ENCODE measurements around the gene DNAH6.

The DNAH6 gene

GRCh38 chr2:84836215-84836614 is 319.9 kb downstream of the DNAH6 start:
- DNase-seq (ENCODE audit: low spot score) = no peak

- DNase-seq (ENCODE audit: low spot score) = no peak
These were observed 322.3 kb downstream of the DNAH6 start for GRCh38 chr2:84838434-84839145.

- no peak for DNase-seq (ENCODE audit: low spot score)
These were observed 323.6 kb downstream of the DNAH6 start for GRCh38 chr2:84839851-84840250.

- no peak for DNase-seq (ENCODE audit: low spot score)
These were observed 324.0 kb downstream of the DNAH6 start for GRCh38 chr2:84840306-84840705.

GRCh38 chr2:84841577-84841976 is 325.3 kb downstream of the DNAH6 start:
- peak; percentile 30 for DNase-seq (ENCODE audit: low spot score)

- no peak for DNase-seq (ENCODE audit: low spot score)
These were observed 327.8 kb downstream of the DNAH6 start for GRCh38 chr2:84844141-84844540.

- peak; percentile 84 for DNase-seq (ENCODE audit: low spot score)
These were observed 329.9 kb downstream of the DNAH6 start for GRCh38 chr2:84846041-84846663.

- DNase-seq (ENCODE audit: low spot score) = no peak
These were observed 330.4 kb downstream of the DNAH6 start for GRCh38 chr2:84846741-84847142.

- no peak for DNase-seq (ENCODE audit: low spot score)
These were observed 331.2 kb downstream of the DNAH6 start for GRCh38 chr2:84847326-84848050.

GRCh38 chr2:84849271-84849952 is 333.1 kb downstream of the DNAH6 start:
- DNase-seq (ENCODE audit: low spot score) = peak; percentile 69

- DNase-seq (ENCODE audit: low spot score) = no peak
These were observed 334.2 kb downstream of the DNAH6 start for GRCh38 chr2:84850471-84850870.

- no peak for DNase-seq (ENCODE audit: low spot score)
These were observed 335.6 kb downstream of the DNAH6 start for GRCh38 chr2:84851876-84852275.

GRCh38 chr2:84854850-84855249 is 338.6 kb downstream of the DNAH6 start:
- DNase-seq (ENCODE audit: low spot score) = no peak

GRCh38 chr2:84855731-84856130 is 339.4 kb downstream of the DNAH6 start:
- peak; percentile 27 for DNase-seq (ENCODE audit: low spot score)

GRCh38 chr2:84856787-84857186 is 340.5 kb downstream of the DNAH6 start:
- peak; percentile 35 for DNase-seq (ENCODE audit: low spot score)

- DNase-seq (ENCODE audit: low spot score) = no peak
These were observed 341.3 kb downstream of the DNAH6 start for GRCh38 chr2:84857566-84857965.

- no peak for DNase-seq (ENCODE audit: low spot score)
These were observed 341.8 kb downstream of the DNAH6 start for GRCh38 chr2:84858123-84858522.

- DNase-seq (ENCODE audit: low spot score) = peak; percentile 24
These were observed 342.6 kb downstream of the DNAH6 start for GRCh38 chr2:84858937-84859336.

GRCh38 chr2:84861539-84861938 is 345.2 kb downstream of the DNAH6 start:
- no peak for DNase-seq (ENCODE audit: low spot score)

GRCh38 chr2:84862006-84862405 is 345.7 kb downstream of the DNAH6 start:
- no peak for DNase-seq (ENCODE audit: low spot score)

- peak; percentile 63 for DNase-seq (ENCODE audit: low spot score)
These were observed 349.0 kb downstream of the DNAH6 start for GRCh38 chr2:84865181-84865783.

- DNase-seq (ENCODE audit: low spot score) = no peak
These were observed 349.8 kb downstream of the DNAH6 start for GRCh38 chr2:84866122-84866521.
